ENCODE data around the gene DYRK3.

DNA sequence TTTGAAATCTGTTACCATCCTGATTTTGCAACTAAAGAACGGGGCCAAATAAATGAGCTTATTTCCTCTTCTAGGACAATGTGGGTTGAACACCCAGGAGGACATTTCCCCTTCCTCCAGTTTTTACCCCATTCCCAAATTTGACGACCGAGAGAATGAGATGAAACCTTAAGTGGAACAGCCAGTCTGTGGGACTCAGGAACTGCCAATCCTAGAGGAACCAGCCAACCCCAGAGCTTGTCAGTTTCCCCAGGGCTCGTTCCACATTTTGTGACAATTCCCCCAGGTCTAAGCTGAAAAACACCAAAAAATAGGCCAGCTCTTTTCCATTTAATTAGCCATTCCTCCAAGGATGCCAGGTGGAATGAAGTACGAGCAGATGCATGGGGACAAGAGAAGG, 28.0 kb downstream of the DYRK3 start:
- TF ChIP-seq, protein P1, sequence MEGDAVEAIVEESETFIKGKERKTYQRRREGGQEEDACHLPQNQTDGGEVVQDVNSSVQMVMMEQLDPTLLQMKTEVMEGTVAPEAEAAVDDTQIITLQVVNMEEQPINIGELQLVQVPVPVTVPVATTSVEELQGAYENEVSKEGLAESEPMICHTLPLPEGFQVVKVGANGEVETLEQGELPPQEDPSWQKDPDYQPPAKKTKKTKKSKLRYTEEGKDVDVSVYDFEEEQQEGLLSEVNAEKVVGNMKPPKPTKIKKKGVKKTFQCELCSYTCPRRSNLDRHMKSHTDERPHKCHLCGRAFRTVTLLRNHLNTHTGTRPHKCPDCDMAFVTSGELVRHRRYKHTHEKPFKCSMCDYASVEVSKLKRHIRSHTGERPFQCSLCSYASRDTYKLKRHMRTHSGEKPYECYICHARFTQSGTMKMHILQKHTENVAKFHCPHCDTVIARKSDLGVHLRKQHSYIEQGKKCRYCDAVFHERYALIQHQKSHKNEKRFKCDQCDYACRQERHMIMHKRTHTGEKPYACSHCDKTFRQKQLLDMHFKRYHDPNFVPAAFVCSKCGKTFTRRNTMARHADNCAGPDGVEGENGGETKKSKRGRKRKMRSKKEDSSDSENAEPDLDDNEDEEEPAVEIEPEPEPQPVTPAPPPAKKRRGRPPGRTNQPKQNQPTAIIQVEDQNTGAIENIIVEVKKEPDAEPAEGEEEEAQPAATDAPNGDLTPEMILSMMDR (IDR thresholded peaks at IDR 0.05), result no peak
- TF ChIP-seq POLR2A (IDR thresholded peaks at IDR 0.05), result no peak
